ENCODE measurements around the gene SLCO1B3. TPM values are rescaled to one million over a fixed set of nuclear protein-coding genes. Genes with fewer than 3 reads are reported as not detected.

Gene SLCO1B3
- total and polyA plus RNA-seq, 2 of the 8 experiments (the other 6 are each of a cell fraction or from before 2014, with no cell fraction given), result not detected

DNA sequence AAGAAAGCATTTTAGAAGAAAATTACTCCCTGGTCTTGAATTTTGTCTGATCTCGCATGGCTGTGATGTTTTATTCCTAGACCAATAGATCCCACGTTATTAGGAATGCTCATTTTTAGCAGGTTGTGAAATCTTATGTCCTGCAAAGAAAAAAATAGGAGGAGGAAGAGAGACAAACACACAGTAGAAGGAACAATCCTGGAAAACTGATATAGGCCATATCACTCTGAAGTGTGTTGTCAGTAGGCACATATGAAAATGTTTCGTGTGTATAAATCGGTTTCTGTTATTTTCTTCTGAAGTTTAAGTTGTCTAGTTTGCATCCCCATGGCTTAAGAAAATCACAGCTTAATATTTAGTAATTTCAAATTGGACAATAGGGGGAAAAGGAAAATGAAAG, 12.4 kb downstream of the SLCO1B3 start (continued):
- no peak for TF ChIP-seq RNF2 (IDR thresholded peaks at IDR 0.05; ENCODE audit: borderline replicate concordance, low read depth, low read length, missing control alignments, poor library complexity, severe bottlenecking)
- no peak for TF ChIP-seq CHD2 (IDR thresholded peaks at IDR 0.05; ENCODE audit: low read length)

All from H1 (cell line).